PC-9 (cell line): ENCODE measurements around the gene TRAF3.

ENCODE experiments used
- CTCF ChIP-seq: fragments of 200-600 bp; sonication (generic); conservative IDR thresholded peaks from 2 replicates; pipeline ENCODE4 v1.6.1; 2017; ENCODE audit warnings: mixed run types, antibody characterized with exemption, mild to moderate bottlenecking, moderate library complexity
- EZH2 ChIP-seq: fragments of 200-600 bp; sonication (generic); IDR thresholded peaks from 2 replicates; pipeline ENCODE4 v1.8.0; 2017; ENCODE audit warnings: antibody characterized with exemption, low read depth

- TF ChIP-seq CTCF (no peak), EZH2 (no peak)
Measured at GRCh38 chr14:102911541-102911951, 134.3 kb downstream of the TRAF3 start.
